GM21717 (cell line): Measurements from ENCODE around the gene MRPL4.
"Not testable (repeated sequence)": the region's sequence is repeated elsewhere in the genome, so short reads cannot be mapped to it uniquely, and the experiment has no call there.

ENCODE experiments used
- ATAC-seq: cut with Tn5 transposase; IDR thresholded peaks from one replicate; pipeline ENCODE4 v1.9.1; 2021; ENCODE audit warnings: mild to moderate bottlenecking, moderate library complexity; ENCODE audit not compliant: unreplicated experiment

The MRPL4 gene

GRCh38 chr19:10228920-10229319 lies 23.1 kb upstream of the MRPL4 start:
- no peak for ATAC-seq

GRCh38 chr19:10230173-10230860 lies 21.7 kb upstream of the MRPL4 start:
- no peak for ATAC-seq

GRCh38 chr19:10230861-10231611 lies 21.0 kb upstream of the MRPL4 start, which contains the start of gene S1PR2:
S1PR2 (minus strand) TSS chr19:10231331; CDS start chr19:10224905, 6,426 bp downstream.
- no peak for ATAC-seq

- no peak for ATAC-seq
These were observed 20.3 kb upstream of the MRPL4 start for GRCh38 chr19:10231612-10232228.

GRCh38 chr19:10233946-10234345 lies 18.1 kb upstream of the MRPL4 start:
- no peak for ATAC-seq

GRCh38 chr19:10235003-10235402 lies 17.0 kb upstream of the MRPL4 start:
- ATAC-seq: no peak

GRCh38 chr19:10235409-10235808 lies 16.6 kb upstream of the MRPL4 start:
- ATAC-seq: not testable (repeated sequence)

GRCh38 chr19:10237702-10238101 lies 14.3 kb upstream of the MRPL4 start:
- ATAC-seq: no peak

- no peak for ATAC-seq
These were observed 13.7 kb upstream of the MRPL4 start for GRCh38 chr19:10238172-10238783.

- ATAC-seq: not testable (repeated sequence)
These were observed 10.1 kb upstream of the MRPL4 start for GRCh38 chr19:10241826-10242449.

GRCh38 chr19:10243606-10244005 lies 8.4 kb upstream of the MRPL4 start:
- no peak for ATAC-seq

GRCh38 chr19:10245189-10245939 lies 6.7 kb upstream of the MRPL4 start:
- ATAC-seq: no peak

- no peak for ATAC-seq
These were observed 5.5 kb upstream of the MRPL4 start for GRCh38 chr19:10246511-10246910.

- ATAC-seq: no peak
These were observed 693 bp downstream of the MRPL4 start for GRCh38 chr19:10252707-10253106.

GRCh38 chr19:10254244-10254643 lies 2.2 kb downstream of the MRPL4 start:
- no peak for ATAC-seq

- ATAC-seq: no peak
These were observed 3.3 kb downstream of the MRPL4 start for GRCh38 chr19:10255358-10255757.

- ATAC-seq: no peak
These were observed 4.5 kb downstream of the MRPL4 start for GRCh38 chr19:10256551-10256950.

- no peak for ATAC-seq
These were observed 5.1 kb downstream of the MRPL4 start for GRCh38 chr19:10256970-10257615.

GRCh38 chr19:10258080-10258710 lies 6.2 kb downstream of the MRPL4 start:
- ATAC-seq: no peak
